Inferior parietal cortex (tissue), 1 donor: ENCODE results near the gene C12orf76.
"Not testable (repeated sequence)": the region's sequence is repeated elsewhere in the genome, so short reads cannot be mapped to it uniquely, and the experiment has no call there.

Experiments used
- DNase-seq: peaks from one replicate; pipeline ENCODE4 v3.0.0-alpha.2; 2016; ENCODE audit errors: extremely low spot score

C12orf76 gene

DNA sequence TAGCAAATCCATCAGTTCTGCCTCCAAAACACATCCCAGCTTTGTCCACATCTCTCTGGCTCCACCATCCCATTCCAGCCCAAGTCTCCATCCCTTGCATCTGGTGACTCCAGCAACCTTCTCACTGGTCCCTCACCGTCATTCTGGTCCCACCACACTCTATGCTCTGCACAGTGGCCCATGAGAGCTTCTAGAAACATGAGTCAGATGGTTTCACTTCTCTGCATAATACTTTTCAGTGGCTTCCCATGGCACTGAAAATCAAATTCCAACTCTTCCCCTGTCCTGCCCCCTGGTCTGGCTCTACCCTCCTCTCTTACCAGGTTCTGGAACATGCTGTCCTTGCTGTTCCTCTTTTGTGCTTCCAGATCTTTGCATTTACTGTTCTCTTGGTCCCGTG, 17.2 kb upstream of the C12orf76 start:
- DNase-seq: no peak

GRCh38 chr12:110062241-110062640, 13.9 kb upstream of the C12orf76 start:
- DNase-seq: no peak

DNA sequence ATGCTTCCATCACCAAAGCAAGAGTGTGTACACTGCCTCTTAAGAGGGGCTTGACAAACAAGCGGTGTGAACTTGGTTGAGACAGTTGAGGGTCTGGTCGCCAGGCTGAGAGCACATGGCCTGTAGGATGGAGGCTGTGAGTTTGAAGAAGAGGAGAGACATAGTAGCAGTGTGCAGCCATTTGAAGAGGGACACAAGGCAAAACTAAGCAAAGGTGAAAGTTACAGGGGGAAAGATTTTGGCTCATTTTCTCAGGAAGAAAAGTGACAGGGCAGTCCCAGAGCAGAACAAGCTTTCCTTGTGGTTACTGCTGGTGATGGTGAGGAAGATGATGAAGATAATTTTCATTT, 11.3 kb upstream of the C12orf76 start:
- DNase-seq: no peak

DNA sequence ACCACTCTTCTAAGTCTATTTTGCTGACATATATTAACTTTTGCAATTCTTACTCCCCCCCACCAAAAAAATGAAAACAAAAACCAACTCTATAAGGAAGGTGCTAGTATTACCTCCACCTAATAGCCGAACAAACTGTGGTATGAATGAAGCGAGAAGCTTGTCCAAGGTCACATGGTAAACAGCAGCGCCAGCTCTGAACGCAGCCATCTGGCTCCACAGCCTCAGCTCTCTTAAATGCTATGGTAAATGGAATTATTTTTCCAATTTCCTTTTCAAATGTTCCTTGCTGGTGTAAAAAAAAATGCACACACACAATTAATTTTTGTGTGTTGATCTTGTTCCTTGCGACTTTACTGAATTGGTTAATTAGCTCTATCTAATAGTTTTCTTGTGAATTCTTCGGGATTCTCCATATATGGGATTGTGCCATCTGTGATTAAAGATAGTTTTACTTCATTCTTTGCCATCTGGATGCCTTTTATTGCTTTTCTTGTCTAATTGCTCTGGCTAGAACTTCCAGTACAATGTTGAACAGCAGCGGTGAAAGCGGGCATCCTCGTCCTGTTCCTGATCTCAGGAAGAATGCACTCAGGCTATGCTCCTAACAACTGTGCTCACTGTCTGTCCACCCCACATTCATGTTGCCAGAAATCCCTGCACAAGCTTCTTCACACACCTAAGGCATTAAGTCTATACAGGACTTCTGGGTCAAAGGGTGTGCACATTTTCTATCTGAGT, 10.7 kb upstream of the C12orf76 start:
- no peak for DNase-seq

GRCh38 chr12:110056643-110057042, 8.3 kb upstream of the C12orf76 start:
- not testable (repeated sequence) for DNase-seq

DNA sequence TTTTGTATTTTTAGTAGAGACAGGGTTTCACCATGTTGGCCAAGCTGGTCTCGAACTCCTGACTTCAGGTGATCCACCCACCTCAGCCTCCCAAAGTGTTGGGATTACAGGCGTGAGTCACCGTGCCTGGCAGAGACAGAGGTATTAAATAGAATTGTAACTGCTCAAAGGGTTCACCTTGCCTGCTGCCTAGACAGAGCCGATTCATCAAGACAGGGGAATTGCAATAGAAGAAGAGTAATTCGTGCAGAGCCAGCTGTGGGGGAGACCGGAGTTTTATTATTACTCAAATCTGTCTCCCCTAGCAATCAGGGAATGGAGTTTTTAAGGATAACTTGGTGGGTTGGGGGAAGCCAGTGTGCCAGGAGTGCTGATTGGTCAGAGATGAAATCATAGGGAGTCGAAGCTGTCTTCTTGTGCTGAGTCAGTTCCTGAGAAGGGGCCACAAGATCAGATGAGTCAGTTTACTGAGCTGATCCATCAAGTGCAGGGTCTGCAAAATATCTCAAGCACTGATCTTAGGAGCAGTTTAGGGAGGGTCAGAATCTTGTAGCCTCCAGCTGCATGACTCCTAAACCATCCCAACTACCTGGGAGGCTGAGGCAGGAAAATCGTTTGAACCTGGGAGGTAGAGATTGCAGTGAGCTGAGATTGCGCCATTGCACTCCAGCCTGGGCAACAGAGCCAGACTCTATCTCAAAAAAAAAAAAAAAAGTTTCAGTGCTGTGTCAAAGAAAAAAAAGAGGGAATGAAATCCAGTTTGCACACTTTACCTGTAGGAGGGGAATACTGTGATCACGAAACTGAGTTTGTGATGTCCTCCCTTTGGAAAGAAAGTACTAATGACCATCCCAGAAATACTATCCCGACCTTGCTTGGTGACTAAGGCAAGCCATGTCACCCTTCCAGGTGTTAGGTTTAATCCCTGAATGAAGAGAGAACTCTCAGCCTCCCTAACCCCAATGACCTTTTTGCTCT, 7.3 kb upstream of the C12orf76 start:
- DNase-seq: not testable (repeated sequence)

DNA sequence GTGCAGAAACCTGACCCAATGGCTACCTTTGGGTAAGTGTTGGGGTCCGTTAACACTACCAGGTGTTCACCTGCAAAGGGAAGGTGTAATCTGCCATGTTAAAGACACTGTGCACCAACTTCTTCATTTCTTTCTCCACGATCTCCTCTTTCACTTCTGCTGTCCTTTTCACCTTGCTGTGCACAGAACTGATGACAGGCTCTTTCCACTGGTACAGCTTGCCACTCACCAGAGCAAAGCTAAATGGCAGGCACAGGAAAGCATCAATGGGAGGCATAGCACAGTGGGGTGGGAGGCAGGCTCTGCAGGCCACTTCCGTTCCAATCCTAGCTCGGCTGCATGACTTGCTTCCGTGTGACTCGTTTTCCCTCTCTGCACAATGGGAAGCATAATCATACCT, 2.6 kb upstream of the C12orf76 start:
- no peak for DNase-seq

DNA sequence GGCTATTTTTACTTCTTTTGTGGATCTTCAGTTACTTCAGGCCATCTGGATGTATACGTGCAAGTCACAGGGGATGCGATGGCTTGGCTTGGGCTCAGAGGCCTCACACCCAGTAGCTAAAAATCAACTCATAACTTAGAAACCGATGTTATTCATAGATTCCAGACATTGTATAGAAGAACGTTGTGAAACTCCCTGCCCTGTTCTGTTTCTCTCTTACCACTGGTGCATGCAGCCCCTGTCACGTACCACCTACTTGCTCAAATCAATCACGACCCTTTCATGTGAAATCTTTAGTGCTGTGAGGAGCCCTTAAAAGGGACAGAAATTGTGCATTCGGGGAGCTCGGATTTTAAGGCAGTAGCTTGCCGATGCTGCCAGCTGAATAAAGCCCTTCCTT, 1.3 kb upstream of the C12orf76 start:
- DNase-seq: not testable (repeated sequence)

DNA sequence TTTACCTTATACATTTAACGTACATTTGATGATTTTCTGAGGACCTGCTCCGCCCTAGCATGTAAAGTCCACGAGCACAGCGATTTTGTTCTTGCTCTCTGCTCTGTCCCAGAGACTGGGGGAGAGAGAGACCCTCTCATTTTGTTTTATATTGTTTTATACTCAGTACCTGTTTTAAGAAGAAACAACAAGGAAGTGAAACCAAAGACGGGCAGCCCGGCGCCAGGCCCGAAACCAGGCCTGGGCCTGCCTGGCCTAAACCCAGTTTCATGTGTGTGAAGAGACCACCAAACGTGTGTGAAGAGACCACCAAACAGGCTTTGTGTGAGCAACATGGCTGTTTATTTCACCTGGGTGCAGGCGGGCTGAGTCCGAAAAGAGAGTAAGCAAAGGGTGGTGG, 712 bp upstream of the C12orf76 start:
- not testable (repeated sequence) for DNase-seq

GRCh38 chr12:110047297-110047940, 903 bp downstream of the C12orf76 start:
- DNase-seq: no peak

DNA sequence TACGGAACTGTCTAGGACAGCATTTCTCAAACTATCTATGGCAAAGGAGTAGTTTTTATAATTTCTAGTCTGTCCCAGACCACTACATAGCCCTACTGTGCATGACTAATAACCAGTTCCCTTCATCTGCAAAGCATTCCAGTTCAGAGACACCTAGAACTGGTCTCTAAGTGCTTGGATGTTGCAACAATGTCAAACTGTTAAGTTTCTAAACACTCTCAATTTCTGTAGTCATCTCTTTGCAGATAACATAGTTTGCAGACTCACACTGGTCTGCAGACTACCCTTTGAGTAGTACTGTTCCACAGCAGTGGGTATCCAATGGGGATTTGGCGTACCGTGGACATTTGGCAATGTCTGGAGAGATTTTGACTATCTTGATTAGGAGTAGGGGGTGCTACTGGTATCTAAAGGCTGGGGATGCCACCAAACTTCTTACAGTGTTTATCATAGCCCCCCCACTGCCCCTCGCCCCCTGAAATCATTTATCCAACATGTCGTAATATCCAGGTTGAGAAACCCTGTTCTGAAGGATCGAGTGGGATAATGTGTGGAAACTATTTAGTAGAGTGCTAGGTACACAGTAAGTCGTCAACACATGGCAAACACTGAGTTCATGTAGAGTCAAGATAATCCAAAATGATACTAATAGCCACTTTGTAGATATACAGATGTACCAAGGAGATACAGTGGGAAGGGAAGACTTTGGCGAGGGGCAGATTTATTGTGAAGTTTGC, 1.7 kb downstream of the C12orf76 start:
- DNase-seq: no peak

GRCh38 chr12:110042264-110042663, 6.1 kb downstream of the C12orf76 start:
- DNase-seq: no peak

- DNase-seq: no peak
These were observed 9.1 kb downstream of the C12orf76 start for GRCh38 chr12:110039085-110039807.

GRCh38 chr12:110038741-110039084, 9.6 kb downstream of the C12orf76 start:
- DNase-seq: no peak

DNA sequence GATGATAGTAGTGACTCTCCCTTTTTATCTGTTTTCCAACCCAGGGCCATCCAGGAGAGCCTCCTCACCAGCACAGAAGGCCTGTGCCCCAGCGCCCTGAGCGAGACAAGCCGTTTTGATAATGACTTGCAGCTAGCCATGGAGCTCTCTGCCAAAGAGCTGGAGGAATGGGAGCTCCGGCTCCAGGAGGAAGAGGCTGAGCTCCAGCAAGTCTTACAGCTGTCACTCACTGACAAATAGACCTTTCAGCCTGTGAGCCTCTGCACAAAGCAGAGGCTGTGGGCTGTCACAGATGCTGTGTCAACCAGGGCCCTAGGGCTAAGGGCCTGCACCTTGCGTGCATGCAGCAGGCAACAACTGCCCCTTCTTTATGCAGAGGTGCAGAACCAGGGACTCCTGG, 11.0 kb downstream of the C12orf76 start:
- DNase-seq: no peak

DNA sequence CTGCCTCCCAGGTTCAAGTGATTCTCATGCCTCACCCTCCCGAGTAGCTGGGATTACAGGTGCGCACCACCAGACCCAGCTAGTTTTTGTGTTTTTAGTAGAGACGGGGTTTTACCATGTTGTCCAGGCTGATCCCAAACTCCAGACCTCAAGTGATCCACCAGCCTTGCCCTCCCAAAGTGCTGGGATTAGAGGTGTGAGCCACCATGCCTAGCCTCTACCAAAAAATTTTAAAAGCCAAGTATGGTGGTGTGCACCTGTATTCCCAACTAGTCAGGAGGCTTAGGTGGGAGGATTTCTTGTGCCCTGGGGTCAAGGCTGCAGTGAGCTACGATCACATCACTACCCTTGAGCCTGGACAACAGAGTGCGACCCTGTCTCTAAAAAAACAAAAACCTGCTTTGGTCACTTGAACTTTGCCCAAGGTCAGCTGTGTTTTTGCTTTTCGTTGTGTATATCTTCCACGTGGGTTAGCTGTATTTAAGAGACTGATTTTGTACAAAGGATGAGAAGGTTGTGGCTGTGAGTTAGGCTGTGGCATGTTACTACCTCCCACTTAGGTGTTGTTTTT, 12.7 kb downstream of the C12orf76 start:
- no peak for DNase-seq

- DNase-seq: no peak
These were observed 14.4 kb downstream of the C12orf76 start for GRCh38 chr12:110033888-110034287.

GRCh38 chr12:110029290-110029815, 19.0 kb downstream of the C12orf76 start:
- DNase-seq: no peak

- no peak for DNase-seq
These were observed 20.0 kb downstream of the C12orf76 start for GRCh38 chr12:110028323-110028722.

DNA sequence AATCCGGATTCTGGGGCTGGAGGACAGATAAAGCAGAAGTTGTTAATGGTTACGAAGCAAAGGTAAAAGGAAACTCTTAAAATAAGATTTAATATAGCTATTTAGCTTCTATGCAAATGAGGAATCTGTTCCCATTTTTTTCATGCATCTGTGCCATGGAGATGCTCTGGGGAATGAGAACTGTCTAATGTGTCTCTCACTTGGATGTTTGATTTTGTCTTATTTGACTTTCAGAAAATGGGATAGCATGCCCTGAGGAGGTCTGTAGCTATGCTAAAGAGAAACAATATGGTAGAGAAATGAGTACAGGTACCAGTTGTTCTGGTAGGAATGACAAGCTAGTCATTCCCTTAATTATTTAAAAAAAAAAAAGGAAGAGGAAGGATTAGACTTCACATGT, 24.3 kb downstream of the C12orf76 start:
- DNase-seq: no peak
